ENCODE measurements around the gene PTPRB.
"Not testable (repeated sequence)": the region's sequence is repeated elsewhere in the genome, so short reads cannot be mapped to it uniquely, and the experiment has no call there.

The PTPRB gene

GRCh38 chr12:70540996-70541395, 96.2 kb downstream of the PTPRB start:
- DNase-seq (ENCODE audit: low spot score): no peak

GRCh38 chr12:70536650-70537049, 100.6 kb downstream of the PTPRB start:
- DNase-seq (ENCODE audit: low spot score): no peak

GRCh38 chr12:70535896-70536374, 101.3 kb downstream of the PTPRB start:
- DNase-seq (ENCODE audit: low spot score): peak; percentile 86

GRCh38 chr12:70534466-70534865, 102.8 kb downstream of the PTPRB start:
- no peak for DNase-seq (ENCODE audit: low spot score)

- no peak for DNase-seq (ENCODE audit: low spot score)
Observed at GRCh38 chr12:70529647-70530046, 107.6 kb downstream of the PTPRB start.

GRCh38 chr12:70520847-70521246, 116.4 kb downstream of the PTPRB start:
- no peak for DNase-seq (ENCODE audit: low spot score)

- DNase-seq (ENCODE audit: low spot score): no peak
Observed at GRCh38 chr12:70513426-70513825, 123.8 kb downstream of the PTPRB start.

GRCh38 chr12:70508178-70508577, 129.1 kb downstream of the PTPRB start:
- no peak for DNase-seq (ENCODE audit: low spot score)

- no peak for DNase-seq (ENCODE audit: low spot score)
Observed at GRCh38 chr12:70507442-70507841, 129.8 kb downstream of the PTPRB start.

GRCh38 chr12:70497508-70497907, 139.7 kb downstream of the PTPRB start:
- DNase-seq (ENCODE audit: low spot score): no peak

- DNase-seq (ENCODE audit: low spot score): not testable (repeated sequence)
Observed at GRCh38 chr12:70492904-70493303, 144.3 kb downstream of the PTPRB start.

GRCh38 chr12:70490928-70491327, 146.3 kb downstream of the PTPRB start:
- DNase-seq (ENCODE audit: low spot score): not testable (repeated sequence)

GRCh38 chr12:70487440-70487839, 149.8 kb downstream of the PTPRB start:
- DNase-seq (ENCODE audit: low spot score): no peak

GRCh38 chr12:70486588-70486987, 150.6 kb downstream of the PTPRB start:
- DNase-seq (ENCODE audit: low spot score): no peak

- no peak for DNase-seq (ENCODE audit: low spot score)
Observed at GRCh38 chr12:70485704-70486103, 151.5 kb downstream of the PTPRB start.

- DNase-seq (ENCODE audit: low spot score): no peak
Observed at GRCh38 chr12:70484464-70484863, 152.8 kb downstream of the PTPRB start.

- DNase-seq (ENCODE audit: low spot score): no peak
Observed at GRCh38 chr12:70482764-70483163, 154.5 kb downstream of the PTPRB start.

- DNase-seq (ENCODE audit: low spot score): no peak
Observed at GRCh38 chr12:70469221-70469820, 167.9 kb downstream of the PTPRB start.

GRCh38 chr12:70468741-70469140, 168.5 kb downstream of the PTPRB start:
- no peak for DNase-seq (ENCODE audit: low spot score)

GRCh38 chr12:70467918-70468733, 169.1 kb downstream of the PTPRB start:
- DNase-seq (ENCODE audit: low spot score): no peak

- no peak for DNase-seq (ENCODE audit: low spot score)
Observed at GRCh38 chr12:70467476-70467875, 169.8 kb downstream of the PTPRB start.

GRCh38 chr12:70466753-70467152, 170.5 kb downstream of the PTPRB start:
- no peak for DNase-seq (ENCODE audit: low spot score)

All from COLO829 (cell line).